Measurements from ENCODE around the gene RFTN1. TPM values are rescaled to one million over a fixed set of nuclear protein-coding genes. Genes with fewer than 3 reads are reported as not detected.
A peak's percentile ranks its signal among the peaks of the same experiment; 100 is the strongest.

Gene RFTN1
- total and polyA plus RNA-seq, 9 of the 15 experiments (the other 6 are each of a cell fraction or from before 2014, with no cell fraction given) = 0.08 to 0.51 (median 0.11) TPM; not detected in 6

- TF ChIP-seq ZNF785 (CRISPR knock-in tag; IDR thresholded peaks at IDR 0.05) (no peak), ZNF655 (CRISPR knock-in tag; IDR thresholded peaks at IDR 0.05) (no peak), CCNT2 (IDR thresholded peaks at IDR 0.05; ENCODE audit: borderline replicate concordance, extremely low read depth, insufficient read length, low read depth, low read length) (peak; percentile 70), TSC22D4 (tag; IDR thresholded peaks at IDR 0.05) (no peak), HDAC3 (IDR thresholded peaks at IDR 0.05; ENCODE audit: borderline replicate concordance, partially characterized antibody) (peak; percentile 72), THAP12 (CRISPR knock-in tag; IDR thresholded peaks at IDR 0.05) (0 out of 2 replicates have a peak, but pooled peaks have one; percentile 26), HES1 (IDR thresholded peaks at IDR 0.05; ENCODE audit: low read depth) (peak; percentile 39; the same call in 1 of the 2 replicates), FOXM1 (IDR thresholded peaks at IDR 0.05; ENCODE audit: low read depth) (peak; percentile 73; the same call in 1 of the 2 replicates), FOXM1 (CRISPR knock-in tag; IDR thresholded peaks at IDR 0.05; ENCODE audit: low read depth) (no peak), GATA2 (CRISPR knock-in tag; IDR thresholded peaks at IDR 0.05) (0 out of 2 replicates have a peak, but pooled peaks have one; percentile 39), JUND (IDR thresholded peaks at IDR 0.05; ENCODE audit: borderline replicate concordance, low read depth, low read length) (peak; percentile 65), JUND (tag; IDR thresholded peaks at IDR 0.05; ENCODE audit: borderline replicate concordance, low read depth, low read length) (peak; percentile 46; the same call in 2 of the 3 replicates), PTBP1 (IDR thresholded peaks at IDR 0.05; ENCODE audit: low read depth, low read length) (0 out of 2 replicates have a peak, but pooled peaks have one; percentile 33), CBFB (CRISPR knock-in tag; IDR thresholded peaks at IDR 0.05) (no peak), ARID1B (IDR thresholded peaks at IDR 0.05) (peak; percentile 94), NR2C2 (CRISPR knock-in tag; IDR thresholded peaks at IDR 0.05) (peak; percentile 61; the same call in 1 of the 2 replicates), NR2C2 (tag; IDR thresholded peaks at IDR 0.05) (peak; percentile 90), MEIS2 (IDR thresholded peaks at IDR 0.05; ENCODE audit: partially characterized antibody) (peak; percentile 21), CBX1 (IDR thresholded peaks at IDR 0.05; ENCODE audit: low read depth) (no peak), CBFA2T2 (conservative IDR thresholded peaks at IDR 0.05) (peak; percentile 83), MITF (IDR thresholded peaks at IDR 0.05) (no peak), SMARCE1 (IDR thresholded peaks at IDR 0.05) (peak; percentile 69; the same call in 1 of the 2 replicates), RNF2 (IDR thresholded peaks at IDR 0.05) (peak; percentile 84)
These were observed 32.9 kb upstream of the RFTN1 start (continued) for GRCh38 chr3:16546186-16547010.
